ENCODE results near the gene ZNF10.

DNA sequence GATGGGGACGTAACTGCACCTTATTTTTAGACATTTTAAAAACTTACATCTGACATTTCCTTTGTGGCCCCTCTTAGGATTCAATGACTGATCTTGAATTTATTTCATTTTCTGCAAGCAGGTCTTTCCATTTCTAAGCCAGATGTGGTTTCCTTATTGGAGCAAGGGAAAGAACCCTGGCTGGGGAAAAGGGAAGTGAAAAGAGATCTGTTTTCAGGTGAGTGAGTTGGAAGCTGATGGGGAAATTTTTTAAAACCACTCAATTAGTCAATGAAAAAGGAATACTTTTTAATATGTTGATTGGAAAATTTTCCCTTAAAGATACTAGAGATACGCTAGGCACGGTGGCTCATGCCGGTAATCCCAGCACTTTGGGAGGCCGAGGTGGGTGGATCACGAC, 47.1 kb upstream of the ZNF10 start:
- TF ChIP-seq, protein P1, sequence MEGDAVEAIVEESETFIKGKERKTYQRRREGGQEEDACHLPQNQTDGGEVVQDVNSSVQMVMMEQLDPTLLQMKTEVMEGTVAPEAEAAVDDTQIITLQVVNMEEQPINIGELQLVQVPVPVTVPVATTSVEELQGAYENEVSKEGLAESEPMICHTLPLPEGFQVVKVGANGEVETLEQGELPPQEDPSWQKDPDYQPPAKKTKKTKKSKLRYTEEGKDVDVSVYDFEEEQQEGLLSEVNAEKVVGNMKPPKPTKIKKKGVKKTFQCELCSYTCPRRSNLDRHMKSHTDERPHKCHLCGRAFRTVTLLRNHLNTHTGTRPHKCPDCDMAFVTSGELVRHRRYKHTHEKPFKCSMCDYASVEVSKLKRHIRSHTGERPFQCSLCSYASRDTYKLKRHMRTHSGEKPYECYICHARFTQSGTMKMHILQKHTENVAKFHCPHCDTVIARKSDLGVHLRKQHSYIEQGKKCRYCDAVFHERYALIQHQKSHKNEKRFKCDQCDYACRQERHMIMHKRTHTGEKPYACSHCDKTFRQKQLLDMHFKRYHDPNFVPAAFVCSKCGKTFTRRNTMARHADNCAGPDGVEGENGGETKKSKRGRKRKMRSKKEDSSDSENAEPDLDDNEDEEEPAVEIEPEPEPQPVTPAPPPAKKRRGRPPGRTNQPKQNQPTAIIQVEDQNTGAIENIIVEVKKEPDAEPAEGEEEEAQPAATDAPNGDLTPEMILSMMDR (conservative IDR thresholded peaks at IDR 0.05; ENCODE audit: low read length): no peak
- TF ChIP-seq EZH2phosphoT487 (IDR thresholded peaks at IDR 0.05; ENCODE audit: borderline replicate concordance, low read depth, low read length): no peak
